Thyroid gland (tissue), 4 donors: Measurements from ENCODE around the gene TRIM25.

Experiments
- CTCF ChIP-seq, 6 experiments: fragments of 200-600 bp in 3 of 6; fragments of 450-650 bp in 3 of 6; sonication (generic) in 3 of 6; IDR thresholded peaks; one replicate each; pipeline ENCODE4 v1.5.1; 2016 to 2019; ENCODE audit warnings: antibody characterized with exemption in 6 of 6, mild to moderate bottlenecking in 2 of 6, inconsistent platforms in 1 of 6, moderate library complexity in 1 of 6
- POLR2A ChIP-seq, 2 donors: fragments of 450-650 bp; IDR thresholded peaks; one replicate each; pipeline ENCODE4 v1.6.1; 2017; ENCODE audit warnings: antibody characterized with exemption in 2 of 2, mild to moderate bottlenecking in 2 of 2, moderate library complexity in 1 of 2

- TF ChIP-seq POLR2A (IDR thresholded peaks at IDR 0.05) (no peak), CTCF (IDR thresholded peaks at IDR 0.05) (no peak)
Observed at GRCh38 chr17:56887105-56887504, 26.7 kb downstream of the TRIM25 start.
